ENCODE data around the gene GALNT8. TPM values are rescaled to one million over a fixed set of nuclear protein-coding genes. Genes with fewer than 3 reads are reported as not detected.

The GALNT8 gene
- total and polyA plus RNA-seq, 2 experiments from 2014 or later = 3.8 to 7.7 TPM

- H3K4me2 ChIP-seq = no peak overlapping the region
- TF ChIP-seq, protein P1, sequence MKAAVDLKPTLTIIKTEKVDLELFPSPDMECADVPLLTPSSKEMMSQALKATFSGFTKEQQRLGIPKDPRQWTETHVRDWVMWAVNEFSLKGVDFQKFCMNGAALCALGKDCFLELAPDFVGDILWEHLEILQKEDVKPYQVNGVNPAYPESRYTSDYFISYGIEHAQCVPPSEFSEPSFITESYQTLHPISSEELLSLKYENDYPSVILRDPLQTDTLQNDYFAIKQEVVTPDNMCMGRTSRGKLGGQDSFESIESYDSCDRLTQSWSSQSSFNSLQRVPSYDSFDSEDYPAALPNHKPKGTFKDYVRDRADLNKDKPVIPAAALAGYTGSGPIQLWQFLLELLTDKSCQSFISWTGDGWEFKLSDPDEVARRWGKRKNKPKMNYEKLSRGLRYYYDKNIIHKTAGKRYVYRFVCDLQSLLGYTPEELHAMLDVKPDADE (IDR thresholded peaks at IDR 0.05) = no peak
- no peak for TF ChIP-seq ZNF331 (CRISPR knock-in tag; IDR thresholded peaks at IDR 0.05; ENCODE audit: low read depth)
- TF ChIP-seq, protein P2, sequence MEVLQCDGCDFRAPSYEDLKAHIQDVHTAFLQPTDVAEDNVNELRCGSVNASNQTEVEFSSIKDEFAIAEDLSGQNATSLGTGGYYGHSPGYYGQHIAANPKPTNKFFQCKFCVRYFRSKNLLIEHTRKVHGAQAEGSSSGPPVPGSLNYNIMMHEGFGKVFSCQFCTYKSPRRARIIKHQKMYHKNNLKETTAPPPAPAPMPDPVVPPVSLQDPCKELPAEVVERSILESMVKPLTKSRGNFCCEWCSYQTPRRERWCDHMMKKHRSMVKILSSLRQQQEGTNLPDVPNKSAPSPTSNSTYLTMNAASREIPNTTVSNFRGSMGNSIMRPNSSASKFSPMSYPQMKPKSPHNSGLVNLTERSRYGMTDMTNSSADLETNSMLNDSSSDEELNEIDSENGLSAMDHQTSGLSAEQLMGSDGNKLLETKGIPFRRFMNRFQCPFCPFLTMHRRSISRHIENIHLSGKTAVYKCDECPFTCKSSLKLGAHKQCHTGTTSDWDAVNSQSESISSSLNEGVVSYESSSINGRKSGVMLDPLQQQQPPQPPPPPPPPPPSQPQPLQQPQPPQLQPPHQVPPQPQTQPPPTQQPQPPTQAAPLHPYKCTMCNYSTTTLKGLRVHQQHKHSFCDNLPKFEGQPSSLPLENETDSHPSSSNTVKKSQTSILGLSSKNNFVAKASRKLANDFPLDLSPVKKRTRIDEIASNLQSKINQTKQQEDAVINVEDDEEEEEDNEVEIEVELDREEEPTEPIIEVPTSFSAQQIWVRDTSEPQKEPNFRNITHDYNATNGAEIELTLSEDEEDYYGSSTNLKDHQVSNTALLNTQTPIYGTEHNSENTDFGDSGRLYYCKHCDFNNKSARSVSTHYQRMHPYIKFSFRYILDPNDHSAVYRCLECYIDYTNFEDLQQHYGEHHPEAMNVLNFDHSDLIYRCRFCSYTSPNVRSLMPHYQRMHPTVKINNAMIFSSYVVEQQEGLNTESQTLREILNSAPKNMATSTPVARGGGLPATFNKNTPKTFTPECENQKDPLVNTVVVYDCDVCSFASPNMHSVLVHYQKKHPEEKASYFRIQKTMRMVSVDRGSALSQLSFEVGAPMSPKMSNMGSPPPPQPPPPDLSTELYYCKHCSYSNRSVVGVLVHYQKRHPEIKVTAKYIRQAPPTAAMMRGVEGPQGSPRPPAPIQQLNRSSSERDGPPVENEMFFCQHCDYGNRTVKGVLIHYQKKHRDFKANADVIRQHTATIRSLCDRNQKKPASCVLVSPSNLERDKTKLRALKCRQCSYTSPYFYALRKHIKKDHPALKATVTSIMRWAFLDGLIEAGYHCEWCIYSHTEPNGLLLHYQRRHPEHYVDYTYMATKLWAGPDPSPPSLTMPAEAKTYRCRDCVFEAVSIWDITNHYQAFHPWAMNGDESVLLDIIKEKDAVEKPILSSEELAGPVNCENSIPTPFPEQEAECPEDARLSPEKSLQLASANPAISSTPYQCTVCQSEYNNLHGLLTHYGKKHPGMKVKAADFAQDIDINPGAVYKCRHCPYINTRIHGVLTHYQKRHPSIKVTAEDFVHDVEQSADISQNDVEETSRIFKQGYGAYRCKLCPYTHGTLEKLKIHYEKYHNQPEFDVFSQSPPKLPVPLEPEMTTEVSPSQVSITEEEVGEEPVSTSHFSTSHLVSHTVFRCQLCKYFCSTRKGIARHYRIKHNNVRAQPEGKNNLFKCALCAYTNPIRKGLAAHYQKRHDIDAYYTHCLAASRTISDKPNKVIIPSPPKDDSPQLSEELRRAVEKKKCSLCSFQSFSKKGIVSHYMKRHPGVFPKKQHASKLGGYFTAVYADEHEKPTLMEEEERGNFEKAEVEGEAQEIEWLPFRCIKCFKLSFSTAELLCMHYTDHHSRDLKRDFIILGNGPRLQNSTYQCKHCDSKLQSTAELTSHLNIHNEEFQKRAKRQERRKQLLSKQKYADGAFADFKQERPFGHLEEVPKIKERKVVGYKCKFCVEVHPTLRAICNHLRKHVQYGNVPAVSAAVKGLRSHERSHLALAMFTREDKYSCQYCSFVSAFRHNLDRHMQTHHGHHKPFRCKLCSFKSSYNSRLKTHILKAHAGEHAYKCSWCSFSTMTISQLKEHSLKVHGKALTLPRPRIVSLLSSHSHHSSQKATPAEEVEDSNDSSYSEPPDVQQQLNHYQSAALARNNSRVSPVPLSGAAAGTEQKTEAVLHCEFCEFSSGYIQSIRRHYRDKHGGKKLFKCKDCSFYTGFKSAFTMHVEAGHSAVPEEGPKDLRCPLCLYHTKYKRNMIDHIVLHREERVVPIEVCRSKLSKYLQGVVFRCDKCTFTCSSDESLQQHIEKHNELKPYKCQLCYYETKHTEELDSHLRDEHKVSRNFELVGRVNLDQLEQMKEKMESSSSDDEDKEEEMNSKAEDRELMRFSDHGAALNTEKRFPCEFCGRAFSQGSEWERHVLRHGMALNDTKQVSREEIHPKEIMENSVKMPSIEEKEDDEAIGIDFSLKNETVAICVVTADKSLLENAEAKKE (CRISPR knock-in tag; IDR thresholded peaks at IDR 0.05) = no peak
- TF ChIP-seq CTCF (conservative IDR thresholded peaks at IDR 0.05; ENCODE audit: low read depth in 2 of 2) = no peak
- no peak for TF ChIP-seq POLR2AphosphoS5 (IDR thresholded peaks at IDR 0.05; ENCODE audit: low read depth)
- TF ChIP-seq, protein P3, sequence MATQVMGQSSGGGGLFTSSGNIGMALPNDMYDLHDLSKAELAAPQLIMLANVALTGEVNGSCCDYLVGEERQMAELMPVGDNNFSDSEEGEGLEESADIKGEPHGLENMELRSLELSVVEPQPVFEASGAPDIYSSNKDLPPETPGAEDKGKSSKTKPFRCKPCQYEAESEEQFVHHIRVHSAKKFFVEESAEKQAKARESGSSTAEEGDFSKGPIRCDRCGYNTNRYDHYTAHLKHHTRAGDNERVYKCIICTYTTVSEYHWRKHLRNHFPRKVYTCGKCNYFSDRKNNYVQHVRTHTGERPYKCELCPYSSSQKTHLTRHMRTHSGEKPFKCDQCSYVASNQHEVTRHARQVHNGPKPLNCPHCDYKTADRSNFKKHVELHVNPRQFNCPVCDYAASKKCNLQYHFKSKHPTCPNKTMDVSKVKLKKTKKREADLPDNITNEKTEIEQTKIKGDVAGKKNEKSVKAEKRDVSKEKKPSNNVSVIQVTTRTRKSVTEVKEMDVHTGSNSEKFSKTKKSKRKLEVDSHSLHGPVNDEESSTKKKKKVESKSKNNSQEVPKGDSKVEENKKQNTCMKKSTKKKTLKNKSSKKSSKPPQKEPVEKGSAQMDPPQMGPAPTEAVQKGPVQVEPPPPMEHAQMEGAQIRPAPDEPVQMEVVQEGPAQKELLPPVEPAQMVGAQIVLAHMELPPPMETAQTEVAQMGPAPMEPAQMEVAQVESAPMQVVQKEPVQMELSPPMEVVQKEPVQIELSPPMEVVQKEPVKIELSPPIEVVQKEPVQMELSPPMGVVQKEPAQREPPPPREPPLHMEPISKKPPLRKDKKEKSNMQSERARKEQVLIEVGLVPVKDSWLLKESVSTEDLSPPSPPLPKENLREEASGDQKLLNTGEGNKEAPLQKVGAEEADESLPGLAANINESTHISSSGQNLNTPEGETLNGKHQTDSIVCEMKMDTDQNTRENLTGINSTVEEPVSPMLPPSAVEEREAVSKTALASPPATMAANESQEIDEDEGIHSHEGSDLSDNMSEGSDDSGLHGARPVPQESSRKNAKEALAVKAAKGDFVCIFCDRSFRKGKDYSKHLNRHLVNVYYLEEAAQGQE (IDR thresholded peaks at IDR 0.05; ENCODE audit: unreplicated experiment) = no peak
- TF ChIP-seq ZNF114 (CRISPR knock-in tag; IDR thresholded peaks at IDR 0.05) = no peak
- no peak for TF ChIP-seq JUNB (IDR thresholded peaks at IDR 0.05; ENCODE audit: unreplicated experiment)
- no peak for TF ChIP-seq STAT1 (IDR thresholded peaks at IDR 0.05; ENCODE audit: unreplicated experiment)
- no peak for TF ChIP-seq EZH2phosphoT487 (IDR thresholded peaks at IDR 0.05; ENCODE audit: unreplicated experiment)
- TF ChIP-seq NANOG (IDR thresholded peaks at IDR 0.05; ENCODE audit: borderline replicate concordance) = no peak
- no peak for TF ChIP-seq CREB1 (CRISPR knock-in tag; IDR thresholded peaks at IDR 0.05; ENCODE audit: low read depth)
- TF ChIP-seq EZH2 (IDR thresholded peaks at IDR 0.05; ENCODE audit: low read depth, unreplicated experiment) = no peak
- H3K4me3 ChIP-seq = no peak overlapping the region
- DNase-seq (ENCODE audit: low spot score) (no peak), ATAC-seq (no peak)
- no peaks in the 10 kb centered on the region for H3F3A ChIP-seq (replicated peaks; ENCODE audit: low read depth)
- Mint-ChIP-seq H3K27ac (no peak overlapping the region), H3K9me3 (peaks cover 6% of the 10 kb centered on the region; the same call in 2 of the 3 replicates), H3K4me3 (no peak overlapping the region), H3K27me3 (ENCODE audit: insufficient read depth, low read depth, poor library complexity) (peaks cover 41% of the 10 kb centered on the region), H3K4me1 (peaks cover under 1% of the 10 kb centered on the region; the same call in 2 of the 3 replicates), H3K36me3 (ENCODE audit: low read depth) (peaks cover 9% of the 10 kb centered on the region)
- H3K27ac ChIP-seq (ENCODE audit: low read depth) = no peak overlapping the region
- H3K4me1 ChIP-seq (ENCODE audit: insufficient read depth) = no peaks in the 10 kb centered on the region; the same call in 1 of the 2 replicates
- no peaks in the 10 kb centered on the region for H3K36me3 ChIP-seq (ENCODE audit: insufficient read depth)
- no peaks in the 10 kb centered on the region for H3K79me2 ChIP-seq (replicated peaks; ENCODE audit: insufficient read depth)
- no peaks in the 10 kb centered on the region for H3K9me2 ChIP-seq (ENCODE audit: insufficient read depth)
- H2AFZ ChIP-seq = no peak overlapping the region
- H4K20me1 ChIP-seq (replicated peaks; ENCODE audit: insufficient read depth) = no peaks in the 10 kb centered on the region; the same call in 1 of the 2 replicates
- peaks cover 53% of the 10 kb centered on the region for H3K27me3 ChIP-seq (ENCODE audit: insufficient read depth)
Measured at GRCh38 chr12:4806439-4807115, 86.4 kb downstream of the GALNT8 start.
